Measurements from ENCODE around the gene NAV2. TPM values are rescaled to one million over a fixed set of nuclear protein-coding genes. Genes with fewer than 3 reads are reported as not detected.

Gene NAV2
- total RNA-seq, 2 experiments from 2014 or later: 0.23 to 0.36 TPM

GRCh38 chr11:19984048-19984742 is 271.6 kb downstream of the NAV2 start:
- Mint-ChIP-seq H3K27ac (no peak overlapping the region), H3K4me1 (ENCODE audit: low read depth) (peaks cover 3% of the 10 kb centered on the region), H3K27me3 (peaks cover 3% of the 10 kb centered on the region), H3K4me3 (no peak overlapping the region), H3K9me3 (no peaks in the 10 kb centered on the region), H3K36me3 (ENCODE audit: low read depth) (no peaks in the 10 kb centered on the region)
- TF ChIP-seq CTCF (IDR thresholded peaks at IDR 0.05): no peak
- ATAC-seq (no peak), DNase-seq (no peak)
- ChIA-PET CTCF (interaction anchor here (1.5 kb wide), 1 partner anchor 32 kb away, joined by 3 read pairs; no protein-coding TSS in a partner anchor), POLR2A (no interaction called here)
- intact Hi-C loops (cut with micrococcal nuclease): no loop called here

- ATAC-seq (no peak), DNase-seq (no peak)
- H3K27me3 Mint-ChIP-seq: no peaks in the 10 kb centered on the region
- H3K4me3 Mint-ChIP-seq: no peak overlapping the region
- H3K36me3 Mint-ChIP-seq (ENCODE audit: low read depth): no peaks in the 10 kb centered on the region
- H3K4me1 Mint-ChIP-seq (ENCODE audit: low read depth): no peaks in the 10 kb centered on the region
- CTCF ChIA-PET: interaction anchor here (1.5 kb wide), 1 partner anchor 33 kb away, joined by 3 read pairs; no protein-coding TSS in a partner anchor
- TF ChIP-seq CTCF (IDR thresholded peaks at IDR 0.05): no peak
- H3K27ac Mint-ChIP-seq: no peak overlapping the region
- POLR2A ChIA-PET: no interaction called here
- no peaks in the 10 kb centered on the region for H3K9me3 Mint-ChIP-seq
- intact Hi-C loops (cut with micrococcal nuclease): no loop called here
These were observed 272.5 kb downstream of the NAV2 start for GRCh38 chr11:19985111-19985510.

GRCh38 chr11:19987331-19987801 is 274.7 kb downstream of the NAV2 start:
- Mint-ChIP-seq H3K9me3 (no peaks in the 10 kb centered on the region), H3K4me1 (ENCODE audit: low read depth) (no peaks in the 10 kb centered on the region), H3K4me3 (no peak overlapping the region), H3K27ac (no peak overlapping the region), H3K36me3 (ENCODE audit: low read depth) (no peaks in the 10 kb centered on the region), H3K27me3 (no peaks in the 10 kb centered on the region)
- intact Hi-C loops (cut with micrococcal nuclease): no loop called here
- ChIA-PET CTCF (interaction anchor here (1.8 kb wide), 1 partner anchor 36 kb away, joined by 4 read pairs; no protein-coding TSS in a partner anchor), POLR2A (interaction anchor here (1.2 kb wide), 1 partner anchor 25 kb away, joined by 3 read pairs; no protein-coding TSS in a partner anchor)
- ATAC-seq: no peak
- no peak for TF ChIP-seq CTCF (IDR thresholded peaks at IDR 0.05)
- DNase-seq: no peak

GRCh38 chr11:19988598-19988997 is 276.0 kb downstream of the NAV2 start:
- no peaks in the 10 kb centered on the region for H3K27me3 Mint-ChIP-seq

More at GRCh38 chr11:19988598-19988997, 276.0 kb downstream of the NAV2 start:
- Mint-ChIP-seq H3K4me3 (no peak overlapping the region), H3K27ac (no peak overlapping the region), H3K9me3 (no peaks in the 10 kb centered on the region), H3K36me3 (ENCODE audit: low read depth) (no peaks in the 10 kb centered on the region), H3K4me1 (ENCODE audit: low read depth) (no peaks in the 10 kb centered on the region)
- DNase-seq (no peak), ATAC-seq (no peak)
- POLR2A ChIA-PET: no interaction called here
- TF ChIP-seq CTCF (IDR thresholded peaks at IDR 0.05): no peak
- intact Hi-C loops (cut with micrococcal nuclease): no loop called here
- CTCF ChIA-PET: no interaction called here
